Mesothelial cell of epicardium (in vitro differentiated cells): Measurements from ENCODE around the gene OPCML. TPM values are rescaled to one million over a fixed set of nuclear protein-coding genes. Genes with fewer than 3 reads are reported as not detected.

Experiments
- DNase-seq, 2 experiments: peaks; one replicate each; pipeline ENCODE4 v3.0.0; 2021; ENCODE audit warnings: low spot score in 2 of 2; ENCODE audit not compliant: unreplicated experiment in 2 of 2
- H3K27ac Mint-ChIP-seq: 2 replicates; pipeline ENCODE4 v1.8.0; 2021; ENCODE audit warnings: mixed read lengths
- H3K27me3 Mint-ChIP-seq: 2 replicates; pipeline ENCODE4 v1.8.0; 2021; ENCODE audit warnings: low read depth, mixed read lengths
- H3K36me3 Mint-ChIP-seq: 2 replicates; pipeline ENCODE4 v1.8.0; 2021; ENCODE audit warnings: mixed read lengths
- H3K4me1 Mint-ChIP-seq: 2 replicates; pipeline ENCODE4 v1.8.0; 2021; ENCODE audit warnings: mixed read lengths
- H3K4me3 Mint-ChIP-seq: 2 replicates; pipeline ENCODE4 v1.8.0; 2021; ENCODE audit warnings: mild to moderate bottlenecking, moderate library complexity, mixed read lengths
- H3K9me3 Mint-ChIP-seq: 2 replicates; pipeline ENCODE4 v1.8.0; 2021; ENCODE audit warnings: mixed read lengths
- CTCF ChIP-seq: fragments of 200-600 bp; sonication (generic); IDR thresholded peaks from one replicate; pipeline ENCODE4 v1.5.0; 2021; ENCODE audit warnings: antibody characterized with exemption; ENCODE audit not compliant: unreplicated experiment
- total RNA-seq: library from RNA; stranded (reverse); gene quantifications from 3 replicates; pipeline ENCODE4 v1.2.1, GENCODE V29; 2021

OPCML gene
- total RNA-seq, 1 donor from 2014 or later = 3.0 TPM

GRCh38 chr11:133253570-133253969 lies 278.7 kb downstream of the OPCML start:
- Mint-ChIP-seq H3K9me3 (no peaks in the 10 kb centered on the region), H3K4me3 (no peak overlapping the region), H3K4me1 (no peaks in the 10 kb centered on the region), H3K27ac (no peak overlapping the region), H3K36me3 (no peaks in the 10 kb centered on the region), H3K27me3 (peaks cover 42% of the 10 kb centered on the region)
- DNase-seq = no peak
- no peak for TF ChIP-seq CTCF

GRCh38 chr11:133251841-133252240 lies 280.5 kb downstream of the OPCML start:
- no peaks in the 10 kb centered on the region for H3K36me3 Mint-ChIP-seq
- no peak overlapping the region for H3K27ac Mint-ChIP-seq
- no peak for TF ChIP-seq CTCF
- no peaks in the 10 kb centered on the region for H3K9me3 Mint-ChIP-seq
- no peak for DNase-seq
- H3K4me1 Mint-ChIP-seq = no peaks in the 10 kb centered on the region
- H3K27me3 Mint-ChIP-seq = peaks cover 52% of the 10 kb centered on the region
- no peak overlapping the region for H3K4me3 Mint-ChIP-seq

- no peaks in the 10 kb centered on the region for H3K4me1 Mint-ChIP-seq
- no peak for TF ChIP-seq CTCF
- H3K27ac Mint-ChIP-seq = no peak overlapping the region
- no peaks in the 10 kb centered on the region for H3K9me3 Mint-ChIP-seq
- no peak overlapping the region for H3K4me3 Mint-ChIP-seq
- no peak for DNase-seq
- H3K27me3 Mint-ChIP-seq = peaks cover 51% of the 10 kb centered on the region
- no peaks in the 10 kb centered on the region for H3K36me3 Mint-ChIP-seq
Measured at GRCh38 chr11:133249530-133249929, 282.8 kb downstream of the OPCML start.

GRCh38 chr11:133249065-133249464 lies 283.2 kb downstream of the OPCML start:
- Mint-ChIP-seq H3K4me3 (no peak overlapping the region), H3K36me3 (no peaks in the 10 kb centered on the region), H3K4me1 (no peaks in the 10 kb centered on the region), H3K27me3 (peaks cover 48% of the 10 kb centered on the region), H3K27ac (no peak overlapping the region), H3K9me3 (no peaks in the 10 kb centered on the region)
- TF ChIP-seq CTCF = no peak
- DNase-seq = no peak

GRCh38 chr11:133243832-133244231 lies 288.5 kb downstream of the OPCML start:
- no peak overlapping the region for H3K4me3 Mint-ChIP-seq
- H3K27ac Mint-ChIP-seq = no peak overlapping the region
- peaks cover 64% of the 10 kb centered on the region for H3K27me3 Mint-ChIP-seq
- no peaks in the 10 kb centered on the region for H3K9me3 Mint-ChIP-seq
- no peak for TF ChIP-seq CTCF
- no peaks in the 10 kb centered on the region for H3K36me3 Mint-ChIP-seq
- no peak for DNase-seq
- H3K4me1 Mint-ChIP-seq = no peaks in the 10 kb centered on the region
